OCI-LY1 (cell line): ENCODE measurements around the gene CDYL2.

Experiments used
- H2AFZ ChIP-seq: fragments of 200-600 bp; sonication (generic), shearing (Covaris generic); 2 replicates; pipeline ENCODE4 v1.6.0; 2014; ENCODE audit warnings: antibody characterized with exemption, mild to moderate bottlenecking, low read length
- H3F3A ChIP-seq: fragments of 200-600 bp; sonication (generic), shearing (Covaris generic); 2 replicates; pipeline ENCODE4 v1.6.0; 2014; ENCODE audit warnings: mild to moderate bottlenecking, antibody characterized with exemption, low read length, moderate library complexity; ENCODE audit not compliant: insufficient read depth
- H3K27ac ChIP-seq: fragments of 200-600 bp; sonication (generic); 2 replicates; pipeline ENCODE4 v1.5.1; 2014; ENCODE audit warnings: low read length, mixed run types, mild to moderate bottlenecking, low read depth; ENCODE audit not compliant: poor library complexity, severe bottlenecking
- H3K27me3 ChIP-seq: fragments of 200-600 bp; sonication (generic); 2 replicates; pipeline ENCODE4 v1.6.0; 2014; ENCODE audit warnings: antibody characterized with exemption, mild to moderate bottlenecking, low read length, moderate library complexity; ENCODE audit not compliant: insufficient read depth
- H3K36me3 ChIP-seq: fragments of 200-600 bp; sonication (generic); 2 replicates; pipeline ENCODE4 v1.6.1; 2014; ENCODE audit warnings: mild to moderate bottlenecking, antibody characterized with exemption, low read length, moderate library complexity, mixed read lengths; ENCODE audit not compliant: insufficient read depth
- H3K4me1 ChIP-seq: fragments of 200-600 bp; sonication (generic); 2 replicates; pipeline ENCODE4 v1.5.1; 2014; ENCODE audit warnings: mild to moderate bottlenecking, low read length, moderate library complexity; ENCODE audit not compliant: insufficient read depth, severe bottlenecking
- H3K4me2 ChIP-seq: fragments of 200-600 bp; sonication (generic), shearing (Covaris generic); 2 replicates; pipeline ENCODE4 v1.6.1; 2014; ENCODE audit warnings: low read length
- H3K4me3 ChIP-seq: fragments of 200-600 bp; sonication (generic); 2 replicates; pipeline ENCODE4 v1.5.1; 2014; ENCODE audit warnings: low read length, low read depth, mild to moderate bottlenecking, mixed read lengths; ENCODE audit not compliant: poor library complexity, severe bottlenecking
- H3K79me2 ChIP-seq: fragments of 200-600 bp; shearing (Covaris generic); 2 replicates; pipeline ENCODE4 v1.6.1; 2016; ENCODE audit warnings: mixed run types, low read length, mixed read lengths; ENCODE audit not compliant: insufficient read depth
- H3K9ac ChIP-seq: fragments of 200-600 bp; sonication (generic), shearing (Covaris generic); 2 replicates; pipeline ENCODE4 v1.6.1; 2014; ENCODE audit warnings: mild to moderate bottlenecking, low read length, mixed read lengths
- H3K9me2 ChIP-seq: fragments of 200-600 bp; sonication (generic), shearing (Covaris generic); 2 replicates; pipeline ENCODE4 v1.6.1; 2014; ENCODE audit warnings: low read depth, mild to moderate bottlenecking, low read length, mixed read lengths
- H3K9me3 ChIP-seq: fragments of 200-600 bp; shearing (Covaris generic); 2 replicates; pipeline ENCODE4 v1.6.1; 2014; ENCODE audit warnings: low read length, mixed read lengths
- H4K20me1 ChIP-seq: fragments of 200-600 bp; sonication (generic), shearing (Covaris generic); 2 replicates; pipeline ENCODE4 v1.6.0; 2016; ENCODE audit warnings: mild to moderate bottlenecking, low read length; ENCODE audit not compliant: insufficient read depth
- EZH2 ChIP-seq: fragments of 200-600 bp; sonication (generic), shearing (Covaris generic); IDR thresholded peaks from 2 replicates; pipeline ENCODE4 v1.8.0; 2017; ENCODE audit warnings: borderline replicate concordance, mixed run types, mild to moderate bottlenecking, antibody characterized with exemption, low read length, moderate library complexity, mixed read lengths
- TF ChIP-seq, protein P1 (sequence below): fragments of 200-600 bp; sonication (generic), shearing (Covaris generic); IDR thresholded peaks from 2 replicates; pipeline ENCODE4 v1.5.1; 2017; ENCODE audit warnings: mild to moderate bottlenecking, antibody characterized with exemption, low read length, moderate library complexity, mixed read lengths

Gene CDYL2

DNA sequence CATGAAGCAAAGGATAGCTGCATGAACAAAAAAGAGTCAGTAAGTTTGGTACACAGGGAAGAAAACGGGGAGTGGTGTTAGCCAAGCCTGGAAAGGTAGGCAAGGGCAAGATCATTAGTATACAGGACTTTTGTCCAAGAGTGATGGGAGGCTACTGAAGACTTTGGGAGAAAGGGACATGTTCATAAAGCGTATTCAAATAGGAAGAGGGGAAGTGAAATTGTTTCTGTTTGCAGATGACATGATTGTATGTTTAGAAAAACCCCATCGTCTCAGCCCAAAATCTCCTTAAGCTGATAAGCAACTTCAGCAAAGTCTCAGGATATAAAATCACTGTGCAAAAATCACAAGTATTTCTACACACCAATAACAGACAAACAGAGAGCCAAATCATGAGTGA lies 19.4 kb downstream of the CDYL2 start:
- Histone ChIP-seq H4K20me1 (no peaks in the 10 kb centered on the region), H3K9ac (no peak overlapping the region), H2AFZ (no peak overlapping the region), H3K4me1 (no peaks in the 10 kb centered on the region), H3K27me3 (no peaks in the 10 kb centered on the region), H3K27ac (no peak overlapping the region), H3K4me2 (no peak overlapping the region), H3K79me2 (no peaks in the 10 kb centered on the region), H3K9me2 (no peaks in the 10 kb centered on the region), H3K36me3 (no peaks in the 10 kb centered on the region), H3K9me3 (no peaks in the 10 kb centered on the region), H3F3A (no peaks in the 10 kb centered on the region), H3K4me3 (no peak overlapping the region)
- no peak for TF ChIP-seq EZH2
- TF ChIP-seq, protein P1, sequence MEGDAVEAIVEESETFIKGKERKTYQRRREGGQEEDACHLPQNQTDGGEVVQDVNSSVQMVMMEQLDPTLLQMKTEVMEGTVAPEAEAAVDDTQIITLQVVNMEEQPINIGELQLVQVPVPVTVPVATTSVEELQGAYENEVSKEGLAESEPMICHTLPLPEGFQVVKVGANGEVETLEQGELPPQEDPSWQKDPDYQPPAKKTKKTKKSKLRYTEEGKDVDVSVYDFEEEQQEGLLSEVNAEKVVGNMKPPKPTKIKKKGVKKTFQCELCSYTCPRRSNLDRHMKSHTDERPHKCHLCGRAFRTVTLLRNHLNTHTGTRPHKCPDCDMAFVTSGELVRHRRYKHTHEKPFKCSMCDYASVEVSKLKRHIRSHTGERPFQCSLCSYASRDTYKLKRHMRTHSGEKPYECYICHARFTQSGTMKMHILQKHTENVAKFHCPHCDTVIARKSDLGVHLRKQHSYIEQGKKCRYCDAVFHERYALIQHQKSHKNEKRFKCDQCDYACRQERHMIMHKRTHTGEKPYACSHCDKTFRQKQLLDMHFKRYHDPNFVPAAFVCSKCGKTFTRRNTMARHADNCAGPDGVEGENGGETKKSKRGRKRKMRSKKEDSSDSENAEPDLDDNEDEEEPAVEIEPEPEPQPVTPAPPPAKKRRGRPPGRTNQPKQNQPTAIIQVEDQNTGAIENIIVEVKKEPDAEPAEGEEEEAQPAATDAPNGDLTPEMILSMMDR: no peak

DNA sequence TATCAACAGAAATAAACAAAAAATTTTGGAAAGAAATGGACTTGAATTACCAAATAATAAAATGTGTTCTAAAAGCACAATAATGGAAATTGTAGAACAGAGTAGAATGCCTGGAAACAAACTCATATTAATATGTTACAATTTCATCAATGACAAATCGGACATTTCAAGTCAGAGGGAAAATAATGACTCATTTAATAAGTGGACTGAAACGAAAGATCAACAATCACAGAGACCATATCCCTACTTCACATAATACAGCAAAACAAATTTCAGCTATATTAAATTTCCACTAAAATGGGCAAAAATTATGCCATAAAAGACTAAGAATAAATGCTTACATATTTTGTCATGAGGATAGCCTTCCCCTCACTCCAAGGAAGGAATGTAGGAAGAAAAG lies 25.7 kb downstream of the CDYL2 start:
- Histone ChIP-seq H3K27ac (no peak overlapping the region), H3K36me3 (no peaks in the 10 kb centered on the region), H3K9ac (no peak overlapping the region), H3K4me3 (no peak overlapping the region), H2AFZ (no peak overlapping the region), H3F3A (no peaks in the 10 kb centered on the region), H3K4me1 (no peaks in the 10 kb centered on the region), H3K79me2 (no peaks in the 10 kb centered on the region), H3K27me3 (no peaks in the 10 kb centered on the region), H3K9me2 (no peaks in the 10 kb centered on the region), H3K9me3 (no peaks in the 10 kb centered on the region), H4K20me1 (no peaks in the 10 kb centered on the region), H3K4me2 (no peak overlapping the region)
- TF ChIP-seq, protein P1: no peak
- TF ChIP-seq EZH2: no peak

DNA sequence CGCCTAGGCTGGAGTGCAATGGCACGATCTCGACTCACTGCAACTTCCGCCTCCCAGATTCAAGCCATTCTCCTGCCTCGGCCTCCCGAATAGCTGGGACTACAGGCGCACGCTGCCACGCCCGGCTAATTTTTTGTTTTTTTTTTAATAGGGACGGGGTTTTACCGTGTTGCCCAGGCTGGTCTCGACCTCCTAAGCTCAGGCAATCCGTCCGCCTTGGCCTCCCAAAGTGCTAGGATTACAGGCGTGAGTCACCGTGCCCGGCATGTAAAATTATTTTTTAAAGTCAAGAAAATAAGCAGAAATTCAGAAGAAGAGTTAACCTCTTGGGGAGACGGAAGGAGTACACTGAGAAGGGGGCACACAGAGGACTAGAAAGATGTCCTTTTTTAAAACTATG lies 27.5 kb downstream of the CDYL2 start:
- H3K27me3 ChIP-seq: no peaks in the 10 kb centered on the region
- no peaks in the 10 kb centered on the region for H3K36me3 ChIP-seq
- H4K20me1 ChIP-seq: no peaks in the 10 kb centered on the region
- no peak overlapping the region for H3K4me3 ChIP-seq
- H3K79me2 ChIP-seq: no peaks in the 10 kb centered on the region
- H3K4me1 ChIP-seq: no peaks in the 10 kb centered on the region
- H3K4me2 ChIP-seq: no peak overlapping the region
- H2AFZ ChIP-seq: no peak overlapping the region
- H3K27ac ChIP-seq: no peak overlapping the region
- H3K9ac ChIP-seq: no peak overlapping the region
- TF ChIP-seq EZH2: no peak
- TF ChIP-seq, protein P1: no peak
- no peaks in the 10 kb centered on the region for H3F3A ChIP-seq
- no peaks in the 10 kb centered on the region for H3K9me3 ChIP-seq
- no peaks in the 10 kb centered on the region for H3K9me2 ChIP-seq
